ENCODE results near the gene DOCK9. TPM values are rescaled to one million over a fixed set of nuclear protein-coding genes. Genes with fewer than 3 reads are reported as not detected.
"Not testable (repeated sequence)": the region's sequence is repeated elsewhere in the genome, so short reads cannot be mapped to it uniquely, and the experiment has no call there.

DOCK9 gene
- total and polyA plus RNA-seq, 2 donors (not counting 3 experiments of a cell fraction or from before 2014, with no cell fraction given), result 147 to 323 TPM

GRCh38 chr13:98755116-98755515, 222.7 kb downstream of the DOCK9 start:
- Histone ChIP-seq H3K36me3 (ENCODE audit: control insufficient read depth in 2 of 2, extremely low read depth in 1 of 2, insufficient read depth in 2 of 2, low read length in 2 of 2) (no peaks in the 10 kb centered on the region), H3K27ac (ENCODE audit: insufficient read depth, low read depth, low read length) (no peak overlapping the region), H3K9me1 (replicated peaks; ENCODE audit: control insufficient read depth, extremely low read depth, insufficient read depth, low read length) (no peaks in the 10 kb centered on the region), H3K9ac (replicated peaks; ENCODE audit: extremely low read depth, insufficient read depth, low read length) (no peak overlapping the region), H3K9me3 (replicated peaks; ENCODE audit: control insufficient read depth, insufficient read depth, low read length) (no peaks in the 10 kb centered on the region), H3K4me2 (ENCODE audit: insufficient read depth, low read length) (no peak overlapping the region), H3K79me2 (ENCODE audit: control insufficient read depth, insufficient read depth, low read length) (no peaks in the 10 kb centered on the region), H3K4me3 (replicated peaks in 1 of 3; ENCODE audit: insufficient read depth in 1 of 3, low read depth in 1 of 3, low read length in 3 of 3) (no peak overlapping the region), H4K20me1 (replicated peaks; ENCODE audit: control insufficient read depth, extremely low read depth, insufficient read depth, low read length) (no peaks in the 10 kb centered on the region), H3K27me3 (ENCODE audit: control insufficient read depth in 2 of 2, insufficient read depth in 2 of 2, low read length in 2 of 2) (peaks cover 18 to 24% of the 10 kb centered on the region in 2 experiments), H3K4me1 (ENCODE audit: control insufficient read depth, extremely low read depth, insufficient read depth, low read length) (peaks cover 4% of the 10 kb centered on the region), H2AFZ (ENCODE audit: low read depth, low read length) (no peak overlapping the region)
- CTCF ChIA-PET, result no interaction called here
- FAIRE-seq, result no peak
- TF ChIP-seq POLR2A (IDR thresholded peaks at IDR 0.05; ENCODE audit: low read depth, low read length) (no peak), POLR2AphosphoS5 (IDR thresholded peaks at IDR 0.05; ENCODE audit: insufficient read depth, low read depth, low read length) (no peak), EZH2 (IDR thresholded peaks at IDR 0.05; ENCODE audit: borderline replicate concordance, low read depth, low read length, severe bottlenecking) (no peak), JUN (IDR thresholded peaks at IDR 0.05; ENCODE audit: borderline replicate concordance, insufficient read depth, insufficient read length, low read depth) (no peak), MYC (IDR thresholded peaks at IDR 0.05; ENCODE audit: low read depth, low read length) (no peak)
- intact Hi-C loops (cut with micrococcal nuclease) (no loop called here), dilution Hi-C loops (cut with MboI; ENCODE audit: extremely low pct_ligation_motif_present, low sequenced_read_pairs) (no loop called here)
- POLR2A ChIA-PET, result no interaction called here
- no peak for DNase-seq (ENCODE audit: low read depth, low spot score)
- BruUV-seq (replicated peaks), result no TSS peak

- H3K9me1 ChIP-seq (replicated peaks; ENCODE audit: control insufficient read depth, extremely low read depth, insufficient read depth, low read length), result not testable (repeated sequence)
Observed at GRCh38 chr13:98754468-98754867, 223.4 kb downstream of the DOCK9 start.

More at GRCh38 chr13:98754468-98754867, 223.4 kb downstream of the DOCK9 start:
- CTCF ChIA-PET; H3K4me1 ChIP-seq (ENCODE audit: control insufficient read depth, extremely low read depth, insufficient read depth, low read length); H4K20me1 ChIP-seq (replicated peaks; ENCODE audit: control insufficient read depth, extremely low read depth, insufficient read depth, low read length); H3K4me2 ChIP-seq (ENCODE audit: insufficient read depth, low read length); H3K4me3 ChIP-seq (replicated peaks in 1 of 3; ENCODE audit: insufficient read depth in 1 of 3, low read depth in 1 of 3, low read length in 3 of 3); DNase-seq (ENCODE audit: low read depth, low spot score); dilution Hi-C loops (cut with MboI; ENCODE audit: extremely low pct_ligation_motif_present, low sequenced_read_pairs); H3K79me2 ChIP-seq (ENCODE audit: control insufficient read depth, insufficient read depth, low read length); H2AFZ ChIP-seq (ENCODE audit: low read depth, low read length); FAIRE-seq; H3K9ac ChIP-seq (replicated peaks; ENCODE audit: extremely low read depth, insufficient read depth, low read length); BruUV-seq (replicated peaks); intact Hi-C loops (cut with micrococcal nuclease); H3K27ac ChIP-seq (ENCODE audit: insufficient read depth, low read depth, low read length); H3K9me3 ChIP-seq (replicated peaks; ENCODE audit: control insufficient read depth, insufficient read depth, low read length); POLR2A ChIA-PET; H3K36me3 ChIP-seq (ENCODE audit: control insufficient read depth in 2 of 2, extremely low read depth in 1 of 2, insufficient read depth in 2 of 2, low read length in 2 of 2): not testable (repeated sequence)
- peaks cover 18 to 28% of the 10 kb centered on the region in 2 experiments for H3K27me3 ChIP-seq (ENCODE audit: control insufficient read depth in 2 of 2, insufficient read depth in 2 of 2, low read length in 2 of 2)

All from endothelial cell of umbilical vein (primary cell).